ENCODE results near the gene AADACL4. TPM values are rescaled to one million over a fixed set of nuclear protein-coding genes. Genes with fewer than 3 reads are reported as not detected.
"Not testable (repeated sequence)": the region's sequence is repeated elsewhere in the genome, so short reads cannot be mapped to it uniquely, and the experiment has no call there.

Gene AADACL4
- polyA plus RNA-seq, 1 donor (not counting 4 experiments of a cell fraction or from before 2014, with no cell fraction given), result not detected

- Histone ChIP-seq H3K27ac (ENCODE audit: control insufficient read depth, insufficient read depth, low read length) (no peak overlapping the region), H3K4me3 (ENCODE audit: control insufficient read depth in 2 of 3, extremely low read depth in 1 of 3, insufficient read depth in 2 of 3, low read depth in 1 of 3, low read length in 3 of 3) (no peak overlapping the region), H3K79me2 (ENCODE audit: control insufficient read depth, insufficient read depth, low read length) (no peaks in the 10 kb centered on the region), H3K27me3 (ENCODE audit: control insufficient read depth, extremely low read depth, insufficient read depth, low read length) (no peaks in the 10 kb centered on the region), H3K4me1 (ENCODE audit: control insufficient read depth, extremely low read depth, insufficient read depth, low read length) (no peaks in the 10 kb centered on the region), H4K20me1 (ENCODE audit: control insufficient read depth, extremely low read depth, insufficient read depth, low read length) (no peaks in the 10 kb centered on the region), H3K9me3 (ENCODE audit: control insufficient read depth, low read depth, low read length) (peaks cover 6% of the 10 kb centered on the region), H3K36me3 (ENCODE audit: control insufficient read depth in 2 of 2, extremely low read depth in 1 of 2, insufficient read depth in 2 of 2, low read length in 2 of 2) (no peaks in the 10 kb centered on the region), H3K9ac (ENCODE audit: control insufficient read depth, extremely low read depth, insufficient read depth, low read length) (no peak overlapping the region), H3K4me2 (ENCODE audit: control insufficient read depth, extremely low read depth, insufficient read depth, low read depth, low read length) (no peak overlapping the region), H3K9me1 (ENCODE audit: control insufficient read depth, extremely low read depth, insufficient read depth, low read length) (no peaks in the 10 kb centered on the region), H2AFZ (ENCODE audit: control insufficient read depth, low read length) (no peak overlapping the region)
- TF ChIP-seq CTCF (optimal IDR thresholded peaks at IDR 0.05 in 1 of 3, IDR thresholded peaks at IDR 0.05 in 1 of 3, conservative IDR thresholded peaks at IDR 0.05 in 1 of 3; ENCODE audit: extremely low read depth in 1 of 3, insufficient read depth in 2 of 3, low read length in 3 of 3), result no peak
- TF ChIP-seq EZH2 (IDR thresholded peaks at IDR 0.05; ENCODE audit: low read length), result no peak
- dilution Hi-C loops (cut with MboI; ENCODE audit: extremely low pct_ligation_motif_present, low sequenced_read_pairs), result no loop called here
- DNase-seq (ENCODE audit: low read depth, low spot score) (no peak), FAIRE-seq (no peak)
Measured at GRCh38 chr1:12644237-12644636, 352 bp downstream of the AADACL4 start.

- dilution Hi-C loops (cut with MboI; ENCODE audit: extremely low pct_ligation_motif_present, low sequenced_read_pairs), result no loop called here
Measured at GRCh38 chr1:12644829-12645228, 944 bp downstream of the AADACL4 start.

GRCh38 chr1:12645401-12645800, 1.5 kb downstream of the AADACL4 start:
- DNase-seq (ENCODE audit: low read depth, low spot score); H3K9ac ChIP-seq (ENCODE audit: control insufficient read depth, extremely low read depth, insufficient read depth, low read length); H3K4me1 ChIP-seq (ENCODE audit: control insufficient read depth, extremely low read depth, insufficient read depth, low read length); H3K4me2 ChIP-seq (ENCODE audit: control insufficient read depth, extremely low read depth, insufficient read depth, low read depth, low read length); H4K20me1 ChIP-seq (ENCODE audit: control insufficient read depth, extremely low read depth, insufficient read depth, low read length); H3K36me3 ChIP-seq (ENCODE audit: control insufficient read depth in 2 of 2, extremely low read depth in 1 of 2, insufficient read depth in 2 of 2, low read length in 2 of 2); dilution Hi-C loops (cut with MboI; ENCODE audit: extremely low pct_ligation_motif_present, low sequenced_read_pairs); FAIRE-seq; H3K9me1 ChIP-seq (ENCODE audit: control insufficient read depth, extremely low read depth, insufficient read depth, low read length); H3K27me3 ChIP-seq (ENCODE audit: control insufficient read depth, extremely low read depth, insufficient read depth, low read length); H3K79me2 ChIP-seq (ENCODE audit: control insufficient read depth, insufficient read depth, low read length); H2AFZ ChIP-seq (ENCODE audit: control insufficient read depth, low read length); H3K4me3 ChIP-seq (ENCODE audit: control insufficient read depth in 2 of 3, extremely low read depth in 1 of 3, insufficient read depth in 2 of 3, low read depth in 1 of 3, low read length in 3 of 3); H3K27ac ChIP-seq (ENCODE audit: control insufficient read depth, insufficient read depth, low read length); H3K9me3 ChIP-seq (ENCODE audit: control insufficient read depth, low read depth, low read length): not testable (repeated sequence)

More at GRCh38 chr1:12644829-12645228, 944 bp downstream of the AADACL4 start:
- no peaks in the 10 kb centered on the region for H3K36me3 ChIP-seq (ENCODE audit: control insufficient read depth in 2 of 2, extremely low read depth in 1 of 2, insufficient read depth in 2 of 2, low read length in 2 of 2)
- H3K4me3 ChIP-seq (ENCODE audit: control insufficient read depth in 2 of 3, extremely low read depth in 1 of 3, insufficient read depth in 2 of 3, low read depth in 1 of 3, low read length in 3 of 3), result no peak overlapping the region
- no peak overlapping the region for H2AFZ ChIP-seq (ENCODE audit: control insufficient read depth, low read length)
- no peak for TF ChIP-seq CTCF (optimal IDR thresholded peaks at IDR 0.05 in 1 of 3, IDR thresholded peaks at IDR 0.05 in 1 of 3, conservative IDR thresholded peaks at IDR 0.05 in 1 of 3; ENCODE audit: extremely low read depth in 1 of 3, insufficient read depth in 2 of 3, low read length in 3 of 3)
- TF ChIP-seq EZH2 (IDR thresholded peaks at IDR 0.05; ENCODE audit: low read length), result no peak
- no peak overlapping the region for H3K4me2 ChIP-seq (ENCODE audit: control insufficient read depth, extremely low read depth, insufficient read depth, low read depth, low read length)
- no peak overlapping the region for H3K9ac ChIP-seq (ENCODE audit: control insufficient read depth, extremely low read depth, insufficient read depth, low read length)
- no peaks in the 10 kb centered on the region for H3K79me2 ChIP-seq (ENCODE audit: control insufficient read depth, insufficient read depth, low read length)
- H4K20me1 ChIP-seq (ENCODE audit: control insufficient read depth, extremely low read depth, insufficient read depth, low read length), result no peaks in the 10 kb centered on the region
- DNase-seq (ENCODE audit: low read depth, low spot score) (no peak), FAIRE-seq (no peak)
- H3K9me3 ChIP-seq (ENCODE audit: control insufficient read depth, low read depth, low read length), result peaks cover 3% of the 10 kb centered on the region
- peaks cover 4% of the 10 kb centered on the region for H3K27me3 ChIP-seq (ENCODE audit: control insufficient read depth, extremely low read depth, insufficient read depth, low read length)
- no peaks in the 10 kb centered on the region for H3K4me1 ChIP-seq (ENCODE audit: control insufficient read depth, extremely low read depth, insufficient read depth, low read length)
- H3K9me1 ChIP-seq (ENCODE audit: control insufficient read depth, extremely low read depth, insufficient read depth, low read length), result no peaks in the 10 kb centered on the region
- H3K27ac ChIP-seq (ENCODE audit: control insufficient read depth, insufficient read depth, low read length), result no peak overlapping the region

Data from keratinocyte (primary cell).